KMS-11 (cell line): ENCODE data around the gene S1PR3.

Source experiments
- H2AFZ ChIP-seq: fragments of 200-600 bp; sonication (generic); 2 replicates; pipeline ENCODE4 v1.6.1; 2016; ENCODE audit warnings: antibody characterized with exemption, mixed run types, low read depth
- H3K27ac ChIP-seq: fragments of 200-600 bp; sonication (generic); 2 replicates; pipeline ENCODE4 v1.6.1; 2016; ENCODE audit warnings: mild to moderate bottlenecking, mixed run types
- H3K27me3 ChIP-seq: fragments of 200-600 bp; sonication (generic); 2 replicates; pipeline ENCODE4 v1.6.1; 2017; ENCODE audit warnings: mild to moderate bottlenecking, low read depth, mixed run types, moderate library complexity; ENCODE audit not compliant: insufficient read depth
- H3K36me3 ChIP-seq: fragments of 200-600 bp; sonication (generic); 2 replicates; pipeline ENCODE4 v1.6.1; 2017; ENCODE audit warnings: mild to moderate bottlenecking, mixed run types; ENCODE audit not compliant: insufficient read depth
- H3K4me1 ChIP-seq: fragments of 200-600 bp; sonication (generic); 2 replicates; pipeline ENCODE4 v1.6.1; 2016; ENCODE audit warnings: mild to moderate bottlenecking, low read depth, mixed run types; ENCODE audit not compliant: poor library complexity, severe bottlenecking
- H3K4me2 ChIP-seq: fragments of 200-600 bp; sonication (generic); 2 replicates; pipeline ENCODE4 v1.7.0; 2016; ENCODE audit warnings: mild to moderate bottlenecking, mixed run types
- H3K4me3 ChIP-seq: fragments of 200-600 bp; sonication (generic); IDR thresholded peaks from 2 replicates; pipeline ENCODE4 v1.6.1; 2017; ENCODE audit warnings: low read depth, low read length, mixed read lengths; ENCODE audit not compliant: insufficient read depth
- H3K79me2 ChIP-seq: fragments of 200-600 bp; sonication (generic); 2 replicates; pipeline ENCODE4 v1.6.1; 2016; ENCODE audit warnings: low read depth, mixed run types; ENCODE audit not compliant: insufficient read depth
- H3K9ac ChIP-seq: fragments of 200-600 bp; sonication (generic); 2 replicates; pipeline ENCODE4 v1.6.1; 2016; ENCODE audit warnings: mild to moderate bottlenecking, mixed run types
- H4K20me1 ChIP-seq: fragments of 200-600 bp; sonication (generic); 2 replicates; pipeline ENCODE4 v1.6.1; 2016; ENCODE audit warnings: mild to moderate bottlenecking, mixed run types; ENCODE audit not compliant: insufficient read depth
- CTCF ChIP-seq: fragments of 200-600 bp; sonication (generic); conservative IDR thresholded peaks from 2 replicates; pipeline ENCODE4 v1.6.1; 2017; ENCODE audit warnings: low read depth, mild to moderate bottlenecking, antibody characterized with exemption, low read length, moderate library complexity, mixed read lengths

Gene S1PR3

GRCh38 chr9:89014153-89014552 is 22.9 kb downstream of the S1PR3 start:
- H3K27ac ChIP-seq, result no peak overlapping the region
- H3K4me3 ChIP-seq, result no peak overlapping the region
- no peaks in the 10 kb centered on the region for H3K27me3 ChIP-seq
- no peaks in the 10 kb centered on the region for H3K4me1 ChIP-seq
- H3K9ac ChIP-seq, result no peak overlapping the region
- no peaks in the 10 kb centered on the region for H3K79me2 ChIP-seq
- H3K4me2 ChIP-seq, result no peak overlapping the region
- TF ChIP-seq CTCF, result no peak
- H2AFZ ChIP-seq, result no peak overlapping the region
- H3K36me3 ChIP-seq, result no peaks in the 10 kb centered on the region
- no peaks in the 10 kb centered on the region for H4K20me1 ChIP-seq

GRCh38 chr9:89015336-89015735 is 24.1 kb downstream of the S1PR3 start:
- Histone ChIP-seq H3K27me3 (no peaks in the 10 kb centered on the region), H3K4me3 (no peak overlapping the region), H3K27ac (no peak overlapping the region), H3K79me2 (no peaks in the 10 kb centered on the region), H4K20me1 (no peaks in the 10 kb centered on the region), H3K9ac (no peak overlapping the region), H2AFZ (no peak overlapping the region), H3K4me2 (no peak overlapping the region), H3K4me1 (no peaks in the 10 kb centered on the region), H3K36me3 (no peaks in the 10 kb centered on the region)
- TF ChIP-seq CTCF, result no peak

- Histone ChIP-seq H3K4me1 (no peaks in the 10 kb centered on the region), H3K27ac (no peak overlapping the region), H3K79me2 (no peaks in the 10 kb centered on the region), H3K27me3 (no peaks in the 10 kb centered on the region), H3K36me3 (no peaks in the 10 kb centered on the region), H4K20me1 (no peaks in the 10 kb centered on the region), H3K9ac (no peak overlapping the region), H3K4me3 (no peak overlapping the region), H3K4me2 (no peak overlapping the region), H2AFZ (no peak overlapping the region)
- no peak for TF ChIP-seq CTCF
Measured at GRCh38 chr9:89020754-89021153, 29.5 kb downstream of the S1PR3 start.

GRCh38 chr9:89021154-89021803 is 30.0 kb downstream of the S1PR3 start:
- no peaks in the 10 kb centered on the region for H3K27me3 ChIP-seq
- no peak overlapping the region for H3K27ac ChIP-seq
- no peak overlapping the region for H2AFZ ChIP-seq
- H3K36me3 ChIP-seq, result no peaks in the 10 kb centered on the region
- H3K4me1 ChIP-seq, result no peaks in the 10 kb centered on the region
- no peaks in the 10 kb centered on the region for H4K20me1 ChIP-seq
- H3K4me2 ChIP-seq, result no peak overlapping the region
- TF ChIP-seq CTCF, result no peak
- H3K4me3 ChIP-seq, result no peak overlapping the region
- no peaks in the 10 kb centered on the region for H3K79me2 ChIP-seq
- no peak overlapping the region for H3K9ac ChIP-seq
